GM19240 (cell line): Measurements from ENCODE around the gene ARTN.

Experiments used
- DNase-seq: peaks from one replicate; pipeline ENCODE4 v3.0.0; 2011; ENCODE audit warnings: low spot score; ENCODE audit not compliant: insufficient read length

Gene ARTN

GRCh38 chr1:43947061-43947873, 13.7 kb downstream of the ARTN start:
- DNase-seq = peak; percentile 38

- DNase-seq = no peak
Measured at GRCh38 chr1:43947874-43948437, 14.4 kb downstream of the ARTN start.

DNA sequence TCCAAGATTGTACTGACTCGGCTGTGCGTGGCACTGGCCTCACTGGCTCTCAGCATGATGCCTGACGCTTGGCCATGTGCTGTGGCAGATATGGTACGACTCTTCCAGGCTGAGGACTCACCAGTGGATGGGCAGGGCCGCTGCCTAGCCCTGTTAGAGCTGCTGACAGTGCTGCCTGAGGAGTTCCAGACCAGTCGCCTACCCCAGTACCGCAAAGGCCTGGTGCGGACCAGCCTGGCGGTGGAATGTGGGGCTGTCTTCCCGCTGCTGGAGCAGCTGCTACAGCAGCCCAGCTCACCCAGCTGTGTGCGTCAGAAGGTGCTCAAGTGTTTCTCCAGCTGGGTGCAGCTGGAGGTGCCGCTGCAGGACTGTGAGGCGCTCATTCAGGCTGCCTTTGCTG, 16.1 kb downstream of the ARTN start:
- no peak for DNase-seq

- no peak for DNase-seq
Measured at GRCh38 chr1:43951021-43951985, 17.7 kb downstream of the ARTN start.

GRCh38 chr1:43952731-43953346, 19.2 kb downstream of the ARTN start:
- DNase-seq = no peak

DNA sequence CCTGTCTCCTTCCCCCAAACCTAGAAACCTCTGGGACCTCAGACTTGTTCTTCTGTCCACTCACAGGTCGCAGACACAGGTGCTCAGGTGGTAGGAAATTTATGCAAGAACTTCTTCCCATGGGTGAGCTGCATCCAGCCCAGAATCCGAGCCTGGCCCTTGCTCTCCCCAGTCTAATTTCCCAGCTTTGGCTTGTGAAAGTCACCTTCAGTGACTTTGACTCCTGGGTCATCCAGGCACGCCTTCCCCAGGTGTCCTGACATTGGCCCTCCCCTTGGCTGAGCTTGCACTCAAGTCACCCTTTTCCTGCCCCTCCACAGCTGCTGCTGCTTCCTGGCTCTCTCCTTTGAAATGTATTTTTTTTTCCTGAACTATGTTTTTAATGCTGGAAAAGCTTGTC, 19.8 kb downstream of the ARTN start:
- no peak for DNase-seq

- DNase-seq = no peak
Measured at GRCh38 chr1:43954036-43954435, 20.4 kb downstream of the ARTN start.

GRCh38 chr1:43956234-43956633, 22.6 kb downstream of the ARTN start:
- DNase-seq = no peak

- no peak for DNase-seq
Measured at GRCh38 chr1:43957407-43958040, 23.9 kb downstream of the ARTN start.

DNA sequence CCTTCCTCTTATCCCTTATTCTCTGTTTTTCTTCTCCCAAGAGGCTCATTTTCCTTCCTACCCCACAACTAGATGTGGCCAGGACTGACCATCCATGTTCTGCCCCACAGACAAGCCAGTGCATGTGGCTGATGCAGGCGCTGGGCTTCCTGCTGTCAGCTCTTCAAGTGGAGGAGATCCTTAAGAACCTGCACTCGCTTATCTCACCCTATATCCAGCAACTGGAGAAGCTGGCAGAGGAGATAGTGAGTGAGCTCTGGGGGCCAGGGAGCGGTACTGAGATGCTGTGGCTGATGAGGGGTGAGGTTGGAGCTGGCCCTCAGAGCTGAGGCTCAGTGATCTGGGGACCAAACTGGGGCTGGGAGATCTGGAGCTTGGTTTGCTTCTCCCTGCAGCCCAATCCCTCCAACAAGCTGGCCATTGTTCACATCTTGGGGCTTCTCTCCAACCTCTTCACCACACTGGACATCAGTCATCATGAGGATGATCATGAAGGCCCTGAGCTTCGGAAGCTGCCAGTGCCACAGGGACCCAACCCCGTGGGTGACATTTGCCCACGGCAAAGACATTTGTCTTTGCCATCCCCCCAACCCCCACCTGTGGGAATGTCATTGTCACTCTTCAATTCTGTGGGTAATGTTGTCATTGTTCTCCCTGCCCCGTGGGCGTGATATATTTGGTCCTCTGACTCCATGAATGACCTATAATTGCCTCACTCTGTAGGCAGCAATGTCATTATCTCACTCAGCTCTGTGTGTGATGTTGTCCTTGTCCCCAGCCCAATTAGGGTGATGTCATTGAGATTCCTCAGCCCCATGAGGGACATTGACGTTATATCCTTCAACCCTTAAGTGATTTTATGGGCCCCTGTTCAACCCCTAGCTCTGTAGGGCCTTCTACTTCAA, 25.0 kb downstream of the ARTN start:
- DNase-seq = no peak

- no peak for DNase-seq
Measured at GRCh38 chr1:43960798-43961197, 27.2 kb downstream of the ARTN start.

DNA sequence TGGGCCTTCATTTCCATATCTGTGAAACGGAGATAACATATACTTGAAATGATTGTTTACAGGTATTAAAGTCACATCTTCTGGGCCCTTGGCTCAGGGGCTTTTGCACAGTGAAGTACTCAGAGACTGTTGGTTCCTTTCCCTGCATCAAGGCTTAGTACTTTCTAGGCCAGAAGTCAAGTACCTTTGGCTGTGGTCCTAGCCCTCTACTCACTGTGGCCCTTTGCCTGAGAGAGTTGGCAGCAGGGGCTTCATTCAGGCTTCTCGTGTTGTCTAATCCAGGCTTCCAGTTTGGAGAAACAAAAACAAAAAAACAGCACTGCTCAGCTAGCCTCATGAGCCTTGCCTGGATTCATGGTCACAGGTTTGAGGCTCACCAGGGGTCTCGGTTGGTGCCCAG, 28.1 kb downstream of the ARTN start:
- no peak for DNase-seq

DNA sequence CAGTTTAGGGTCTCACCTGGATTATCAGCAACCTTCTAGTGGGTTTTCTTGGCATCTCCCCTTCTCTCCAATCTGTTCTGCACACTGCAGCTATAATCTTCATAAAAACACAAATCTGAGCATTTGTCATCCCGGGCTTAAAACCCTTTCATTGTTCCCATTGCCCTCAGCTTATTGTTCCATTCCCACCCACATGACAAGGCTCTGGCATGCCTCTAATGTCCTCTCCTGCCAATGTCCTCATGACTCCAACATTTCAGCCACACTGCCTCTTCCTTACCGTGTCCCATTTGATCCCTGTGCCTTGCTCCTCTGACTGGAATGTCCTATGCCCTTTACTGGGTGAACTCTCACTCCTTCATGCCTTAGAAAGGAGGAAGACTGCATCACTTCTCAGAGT, 28.7 kb downstream of the ARTN start:
- no peak for DNase-seq

DNA sequence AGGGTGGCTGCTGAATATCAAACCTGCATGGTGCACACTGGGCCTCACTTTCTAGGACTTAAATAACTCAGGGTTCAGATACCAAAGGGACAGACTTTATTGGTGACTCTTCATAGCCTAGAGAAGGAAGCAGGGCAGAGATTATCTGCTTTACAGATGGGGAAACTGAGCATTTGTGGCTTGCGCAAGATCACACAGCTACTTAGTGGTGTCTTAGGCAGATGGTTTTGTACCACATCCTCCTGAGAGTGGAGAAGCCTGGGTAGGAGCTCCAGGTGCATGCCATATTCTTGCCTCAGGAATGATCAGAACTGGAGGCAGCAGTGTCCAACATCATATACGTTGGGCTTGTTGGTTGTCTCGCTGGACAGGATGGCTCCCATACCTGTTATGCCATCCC, 29.4 kb downstream of the ARTN start:
- no peak for DNase-seq

DNA sequence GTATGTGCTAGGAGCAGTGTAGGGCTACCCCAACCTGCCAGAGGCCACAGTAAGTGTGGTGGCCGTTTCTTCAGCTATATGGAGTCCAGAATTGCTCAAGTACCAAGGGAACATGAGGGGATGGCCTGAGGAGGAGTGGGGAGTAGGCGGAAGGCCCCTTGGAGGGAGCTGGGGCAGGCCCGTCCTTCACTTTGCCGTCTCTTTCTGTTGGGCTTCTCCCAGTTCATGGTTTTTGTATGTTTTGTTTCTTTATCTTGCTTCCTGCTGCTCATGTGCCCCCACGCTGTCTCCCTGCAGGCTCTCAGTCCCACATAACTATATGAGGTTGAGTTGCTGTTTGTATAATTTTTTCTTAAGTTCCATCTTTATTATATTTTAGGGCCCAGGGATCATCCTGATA, 30.3 kb downstream of the ARTN start:
- no peak for DNase-seq

DNA sequence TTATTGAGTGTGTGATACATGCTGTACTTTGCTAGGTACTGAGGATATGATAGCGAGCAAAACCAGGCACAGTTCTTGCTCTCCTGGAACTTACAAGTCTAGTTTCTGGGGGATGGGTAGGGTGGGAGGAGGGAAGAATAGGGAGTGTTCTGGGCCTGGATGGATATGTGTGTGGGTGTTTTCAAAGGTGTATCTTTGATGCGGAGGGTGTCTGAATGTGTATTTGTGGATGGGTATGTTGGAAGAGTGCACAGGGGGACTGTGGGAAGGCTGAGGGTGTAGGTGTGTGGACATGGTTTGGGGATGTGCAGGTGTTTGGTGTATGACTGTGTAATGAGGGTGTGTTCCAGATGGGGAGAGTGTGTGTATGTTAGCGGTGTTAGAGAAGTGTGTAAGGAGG, 31.7 kb downstream of the ARTN start:
- no peak for DNase-seq

DNA sequence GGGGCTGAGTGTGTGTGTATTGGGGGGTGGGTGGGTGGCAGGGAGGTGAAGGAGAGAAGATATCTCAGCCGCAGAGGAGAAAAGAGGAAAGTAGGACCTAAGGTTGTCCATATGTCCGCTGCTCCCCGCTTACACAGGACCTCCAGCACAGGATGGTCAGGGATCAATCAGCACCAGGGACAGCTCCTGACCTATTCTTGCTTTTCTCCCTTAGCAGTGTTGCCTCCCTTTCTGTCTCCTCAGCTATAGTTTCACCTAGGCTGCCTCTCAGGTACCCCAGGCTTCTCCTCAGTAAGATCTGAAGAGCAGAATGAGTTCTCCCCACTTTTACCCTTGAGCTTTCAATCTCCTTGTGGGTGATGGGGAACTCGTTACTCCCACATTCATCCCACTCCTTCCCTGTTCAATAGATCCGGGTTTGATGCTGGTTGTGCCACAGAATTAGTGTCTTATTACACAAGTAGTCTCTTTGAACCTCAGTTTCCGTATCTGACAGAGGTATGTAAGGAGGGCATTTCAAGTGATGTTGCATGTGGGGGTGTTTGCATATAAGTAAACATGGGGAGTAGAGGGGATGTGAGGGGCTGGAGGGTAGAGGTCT, 34.8 kb downstream of the ARTN start:
- no peak for DNase-seq

DNA sequence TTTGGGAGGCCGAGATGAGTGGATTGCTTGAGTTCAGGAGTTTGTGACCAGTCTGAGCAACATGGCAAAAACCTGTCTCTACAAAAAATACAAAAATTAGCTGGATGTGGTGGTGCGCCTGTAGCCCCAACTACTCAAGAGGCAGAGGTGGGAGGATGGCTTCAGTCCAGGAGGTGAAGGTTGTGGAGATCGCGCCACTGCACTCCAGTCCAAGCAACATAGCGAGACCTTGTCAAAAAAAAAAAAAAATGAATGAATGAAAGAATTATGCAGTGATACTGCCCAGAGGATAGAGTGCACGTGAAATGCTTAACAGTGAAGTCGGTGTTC, 35.8 kb downstream of the ARTN start:
- DNase-seq = no peak

- peak; percentile 100 for DNase-seq
Measured at GRCh38 chr1:43969746-43970466, 36.3 kb downstream of the ARTN start, which contains the start of gene DPH2. TSS of gene DPH2 (plus strand) at chr1:43970010. CDS start at chr1:43970176, 166 bp downstream.
